SH-SY5Y (cell line): ENCODE data around the gene POU2F3.

Experiments
- GATA2 ChIP-seq: IDR thresholded peaks from 2 replicates; pipeline ENCODE4 v1.6.1; 2011; ENCODE audit warnings: mild to moderate bottlenecking, low read depth, low read length
- GATA3 ChIP-seq: IDR thresholded peaks from 2 replicates; pipeline ENCODE4 v1.6.1; 2011; ENCODE audit warnings: low read depth, mild to moderate bottlenecking, low read length, moderate library complexity

DNA sequence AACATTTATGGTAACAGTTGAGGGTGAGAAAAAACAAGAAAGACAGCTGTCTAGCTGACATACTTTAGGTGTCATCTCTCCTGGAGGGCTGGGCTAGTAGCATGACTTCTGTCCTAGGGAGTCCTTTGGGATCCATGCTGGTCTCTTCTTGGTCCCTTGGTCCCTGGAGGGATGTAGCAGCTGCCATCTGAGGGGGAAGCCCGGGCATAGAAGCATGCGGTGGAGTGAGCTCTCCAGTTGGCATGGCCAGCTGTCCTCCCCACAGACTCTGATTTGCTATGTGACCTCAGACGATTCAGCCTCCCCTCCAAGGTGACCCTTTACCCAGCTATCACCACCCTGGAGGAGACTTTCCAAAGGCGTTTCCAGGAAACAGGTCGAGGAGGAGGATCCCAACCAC lies 28.7 kb downstream of the POU2F3 start:
- TF ChIP-seq GATA3: no peak
- TF ChIP-seq GATA2: no peak
